H1 (cell line): ENCODE measurements around the gene NF1. TPM values are rescaled to one million over a fixed set of nuclear protein-coding genes. Genes with fewer than 3 reads are reported as not detected.

Experiments used
- CTCF ChIA-PET: fragments of 300-600 bp; sonication (Branson Sonifier 250); formaldehyde crosslinking; loops from one replicate; lab custom pipeline; 2021; ENCODE audit not compliant: partially characterized antibody; lab: Charles Lee
- POLR2A ChIA-PET: fragments of 300-600 bp; sonication (Branson Sonifier 250); formaldehyde crosslinking; loops from one replicate; lab custom pipeline; 2021; ENCODE audit warnings: inconsistent platforms; ENCODE audit not compliant: partially characterized antibody; lab: Charles Lee
- DNase-seq, 2 experiments: peaks; one replicate each; pipeline versions ENCODE4 v3.0.0 to v3.0.0-alpha.2; 2010 to 2022; ENCODE audit warnings: low spot score in 2 of 2, low read depth in 1 of 2, mixed read lengths in 1 of 2
- FAIRE-seq: peaks from 2 replicates; lab custom pipeline; 2011; peaks lifted over from hg19 to GRCh38; lab: Jason Lieb, UNC
- H2AFZ ChIP-seq: 2 replicates; pipeline ENCODE4 v1.8.1; 2012; ENCODE audit warnings: low read length, inconsistent platforms
- H2AK5ac ChIP-seq: 2 replicates; pipeline ENCODE4 v1.6.1; 2013; ENCODE audit warnings: low read depth, low read length
- H2BK120ac ChIP-seq: replicated peaks from 2 replicates; pipeline ENCODE3; 2013; ENCODE audit warnings: low read depth, low read length, inconsistent platforms
- H2BK12ac ChIP-seq: 2 replicates; pipeline ENCODE4 v1.6.1; 2013; ENCODE audit warnings: low read depth, low read length
- H2BK15ac ChIP-seq: 2 replicates; pipeline ENCODE4 v1.6.1; 2013; ENCODE audit warnings: low read length
- H2BK20ac ChIP-seq: 2 replicates; pipeline ENCODE4 v1.6.1; 2013; ENCODE audit warnings: low read length
- H2BK5ac ChIP-seq: 2 replicates; pipeline ENCODE4 v1.6.1; 2013; ENCODE audit warnings: low read depth, low read length
- H3K14ac ChIP-seq: 2 replicates; pipeline ENCODE4 v1.6.1; 2013; ENCODE audit warnings: inconsistent platforms; ENCODE audit not compliant: insufficient read length
- H3K18ac ChIP-seq: 2 replicates; pipeline ENCODE4 v1.6.1; 2013; ENCODE audit warnings: low read length; ENCODE audit errors: extremely low read depth
- H3K23ac ChIP-seq: 2 replicates; pipeline ENCODE4 v1.6.1; 2013; ENCODE audit warnings: inconsistent platforms; ENCODE audit not compliant: insufficient read length
- H3K23me2 ChIP-seq: 2 replicates; pipeline ENCODE4 v1.6.1; 2013; ENCODE audit warnings: low read depth, low read length
- H3K27ac ChIP-seq: 2 replicates; pipeline ENCODE4 v1.6.1; 2011; ENCODE audit warnings: low read depth, low read length, inconsistent platforms
- H3K27me3 ChIP-seq, 4 experiments: replicated peaks in 1 of 4; 1 replicate in 1 of 4; 2 replicates in 3 of 4; pipeline versions ENCODE4 v1.6.1 to v1.8.1; 2011 to 2013; ENCODE audit warnings: low read length in 3 of 4, mild to moderate bottlenecking in 3 of 4, inconsistent platforms in 2 of 4, mixed read lengths in 2 of 4, moderate library complexity in 1 of 4; ENCODE audit not compliant: control insufficient read depth in 3 of 4, insufficient read depth in 3 of 4; ENCODE audit errors: extremely low read depth in 1 of 4
- H3K36me3 ChIP-seq, 4 experiments: 2 replicates each; pipeline versions ENCODE4 v1.6.1 to v1.8.1; 2011 to 2013; ENCODE audit warnings: mild to moderate bottlenecking in 4 of 4, low read length in 3 of 4, moderate library complexity in 2 of 4, control low read depth in 1 of 4, inconsistent platforms in 1 of 4; ENCODE audit not compliant: insufficient read depth in 4 of 4, control insufficient read depth in 2 of 4
- H3K4ac ChIP-seq: replicated peaks from 2 replicates; pipeline ENCODE3; 2013; ENCODE audit warnings: low read length, low read depth, mixed read lengths, inconsistent platforms; ENCODE audit not compliant: insufficient read length
- H3K4me1 ChIP-seq, 4 experiments: replicated peaks in 1 of 4; 1 replicate in 1 of 4; 2 replicates in 3 of 4; pipeline versions ENCODE4 v1.6.1 to v1.8.1; 2011 to 2013; ENCODE audit warnings: low read length in 3 of 4, inconsistent platforms in 2 of 4, mixed read lengths in 1 of 4; ENCODE audit not compliant: insufficient read depth in 4 of 4, control insufficient read depth in 3 of 4
- H3K4me2 ChIP-seq, 2 experiments: 2 replicates each; pipeline versions ENCODE4 v1.6.1 to v1.8.1; 2011 to 2013; ENCODE audit warnings: low read depth in 2 of 2, low read length in 2 of 2, control low read depth in 1 of 2, inconsistent platforms in 1 of 2, mild to moderate bottlenecking in 1 of 2; ENCODE audit not compliant: insufficient read depth in 1 of 2
- H3K4me3 ChIP-seq, 4 experiments: fragments of 200-600, 300-600 bp in 1 of 4; sonication (generic), shearing (Covaris generic), sonication (Bioruptor Twin) in 1 of 4; 2 replicates each; pipeline versions ENCODE4 v1.5.1 to v1.8.1; 2011 to 2016; ENCODE audit warnings: low read length in 4 of 4, low read depth in 3 of 4, control low read depth in 2 of 4, inconsistent platforms in 2 of 4, mild to moderate bottlenecking in 2 of 4, mixed read lengths in 1 of 4, moderate library complexity in 1 of 4; ENCODE audit not compliant: insufficient read depth in 2 of 4; ENCODE audit errors: extremely low read depth in 1 of 4
- H3K56ac ChIP-seq: replicated peaks from 2 replicates; pipeline ENCODE3; 2013; ENCODE audit warnings: low read depth, mild to moderate bottlenecking, mixed read lengths, low read length, inconsistent platforms; ENCODE audit not compliant: insufficient read length
- H3K79me1 ChIP-seq: 2 replicates; pipeline ENCODE4 v1.6.1; 2013; ENCODE audit warnings: low read depth, low read length, control low read depth
- H3K79me2 ChIP-seq, 2 experiments: 2 replicates each; pipeline versions ENCODE4 v1.6.1 to v1.8.1; 2012 to 2013; ENCODE audit warnings: low read length in 2 of 2, mild to moderate bottlenecking in 2 of 2, inconsistent platforms in 1 of 2; ENCODE audit not compliant: insufficient read depth in 2 of 2, control insufficient read depth in 1 of 2
- H3K9ac ChIP-seq, 4 experiments: replicated peaks in 1 of 4; 1 replicate in 1 of 4; 2 replicates in 3 of 4; pipeline versions ENCODE4 v1.6.1 to v1.8.1; 2011 to 2013; ENCODE audit warnings: low read depth in 3 of 4, low read length in 3 of 4, control low read depth in 2 of 4, mild to moderate bottlenecking in 2 of 4, moderate library complexity in 2 of 4, inconsistent platforms in 1 of 4; ENCODE audit errors: extremely low read depth in 1 of 4
- H3K9me3 ChIP-seq, 2 experiments: 2 replicates each; pipeline versions ENCODE4 v1.6.1 to v1.8.1; 2012 to 2013; ENCODE audit warnings: mild to moderate bottlenecking in 2 of 2, moderate library complexity in 2 of 2, control low read depth in 1 of 2, inconsistent platforms in 1 of 2, low read depth in 1 of 2, low read length in 1 of 2, mixed read lengths in 1 of 2; ENCODE audit not compliant: insufficient read depth in 2 of 2
- H4K20me1 ChIP-seq, 2 experiments: replicated peaks in 1 of 2; 2 replicates each; pipeline versions ENCODE3 to v1.8.1; 2011 to 2013; ENCODE audit warnings: inconsistent platforms in 2 of 2, low read length in 2 of 2, mild to moderate bottlenecking in 1 of 2; ENCODE audit not compliant: insufficient read depth in 2 of 2, control insufficient read depth in 1 of 2
- H4K5ac ChIP-seq: 2 replicates; pipeline ENCODE4 v1.6.1; 2013; ENCODE audit warnings: low read length, low read depth, mixed read lengths, inconsistent platforms; ENCODE audit not compliant: insufficient read length
- H4K8ac ChIP-seq: 2 replicates; pipeline ENCODE4 v1.8.0; 2013; ENCODE audit warnings: mild to moderate bottlenecking, moderate library complexity, low read length, inconsistent platforms; ENCODE audit not compliant: insufficient read depth; ENCODE audit errors: extremely low read depth
- H4K91ac ChIP-seq: replicated peaks from 2 replicates; pipeline ENCODE3; 2013; ENCODE audit warnings: low read length, mixed read lengths, inconsistent platforms; ENCODE audit not compliant: insufficient read length
- ATF2 ChIP-seq: IDR thresholded peaks from 2 replicates; pipeline ENCODE4 v1.6.1; 2012; ENCODE audit warnings: low read length, inconsistent platforms
- ATF3 ChIP-seq: IDR thresholded peaks from 2 replicates; pipeline ENCODE4 v1.6.1; 2011; ENCODE audit warnings: low read depth, mild to moderate bottlenecking, low read length; ENCODE audit not compliant: insufficient read depth
- CTCF ChIP-seq, 3 experiments: IDR thresholded peaks; 1 replicate in 2 of 3; 2 replicates in 1 of 3; pipeline versions ENCODE4 v1.5.1 to v1.6.1; 2011; ENCODE audit warnings: low read length in 3 of 3, mild to moderate bottlenecking in 3 of 3, inconsistent platforms in 2 of 3, low read depth in 1 of 3, moderate library complexity in 1 of 3; ENCODE audit not compliant: insufficient read depth in 1 of 3; ENCODE audit errors: control extremely low read depth in 1 of 3
- FOSL1 ChIP-seq: IDR thresholded peaks from 2 replicates; pipeline ENCODE4 v1.6.1; 2011; ENCODE audit warnings: mild to moderate bottlenecking, low read depth, low read length, moderate library complexity; ENCODE audit not compliant: insufficient read depth
- HDAC6 ChIP-seq: IDR thresholded peaks from one replicate; pipeline ENCODE4 v1.7.1; 2012; ENCODE audit warnings: low read depth, mild to moderate bottlenecking, inconsistent platforms, low read length, moderate library complexity
- KDM1A ChIP-seq: fragments of 200-600, 300-600 bp; sonication (generic); IDR thresholded peaks from 2 replicates; pipeline ENCODE4 v1.7.1; 2016; ENCODE audit warnings: mild to moderate bottlenecking, low read length, borderline replicate concordance
- RBBP5 ChIP-seq: IDR thresholded peaks from 2 replicates; pipeline ENCODE4 v1.7.1; 2012; ENCODE audit warnings: low read depth, mild to moderate bottlenecking, inconsistent platforms, low read length, moderate library complexity, borderline replicate concordance
- RFX5 ChIP-seq: IDR thresholded peaks from 2 replicates; pipeline ENCODE4 v1.6.1; 2011; ENCODE audit warnings: low read depth, low read length, improper control_type of control experiment, borderline replicate concordance
- TCF12 ChIP-seq: IDR thresholded peaks from 2 replicates; pipeline ENCODE4 v1.6.1; 2011; ENCODE audit warnings: low read depth, mild to moderate bottlenecking, low read length
- WGBS, 2 experiments: shearing (Covaris generic) in 1 of 2; methylation state at CpG; one replicate each; pipeline versions ENCODE4 v1.1.6 to v1.1.7; 2013 to 2015; ENCODE audit warnings: low lambda C conversion rate in 2 of 2, mixed read lengths in 2 of 2, inconsistent platforms in 1 of 2, low coverage in 1 of 2, missing lambda C conversion rate in 1 of 2; ENCODE audit not compliant: insufficient replicate concordance in 2 of 2, insufficient coverage in 1 of 2, insufficient read length in 1 of 2; ENCODE audit errors: extremely low coverage in 1 of 2, missing lambda C conversion rate in 1 of 2; 5-methylcytosine and 5-hydroxymethylcytosine counted together
- polyA plus RNA-seq, 7 experiments: library from polyadenylated mRNA; depleted of rRNA in 3 of 7; stranded (reverse) in 5 of 7; unstranded in 2 of 7; fragments of >200 nt in 5 of 7; fragments of 200-250 nt in 2 of 7; gene quantifications; 1 replicate in 5 of 7; 2 replicates in 1 of 7; 4 replicates in 1 of 7; pipeline versions ENCODE4 v1.2.1 to v1.2.3, GENCODE V29; 2011 to 2013; ENCODE audit warnings: missing spikeins in 2 of 7, mixed read lengths in 2 of 7
- total RNA-seq: library from RNA; stranded (reverse); fragmentation: NEBNext Ultra II Directional; extraction: Animal tissue kit (Norgen Biotek cat#: 25700); gene quantifications from 2 replicates; pipeline ENCODE4 v1.2.1, GENCODE V29; 2021

The NF1 gene
- total and polyA plus RNA-seq, 2 of the 8 experiments (the other 6 are each of a cell fraction or from before 2014, with no cell fraction given) = 19.3 to 29.6 TPM

DNA sequence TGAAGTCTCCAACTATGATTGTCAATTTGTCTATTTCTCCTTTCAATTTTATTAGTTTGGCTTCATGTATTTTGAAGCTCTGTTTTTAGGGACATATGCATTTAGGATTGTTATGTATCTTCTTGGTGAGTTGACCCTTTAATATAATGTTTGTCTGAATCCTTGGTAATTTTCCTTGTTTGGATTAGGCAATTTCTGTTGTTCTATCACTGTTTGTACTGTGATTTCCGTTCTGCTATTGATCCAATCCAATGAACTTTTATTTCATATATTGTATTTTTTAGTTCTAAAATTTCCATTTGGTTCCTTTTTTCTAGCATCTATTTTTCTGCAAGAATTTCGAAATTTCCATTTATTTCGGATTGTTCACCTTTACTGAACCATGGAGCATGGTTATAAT lies 327.7 kb downstream of the NF1 start:
- peaks cover 3 to 15% (median 8%) of the 10 kb centered on the region in 4 experiments for H3K4me1 ChIP-seq
- no peak overlapping the region for H2AFZ ChIP-seq
- H3K14ac ChIP-seq = no peak overlapping the region
- no peak overlapping the region for H2BK12ac ChIP-seq
- H3K4me2 ChIP-seq = no peak overlapping the region
- DNase-seq = no peak
- no peak overlapping the region for H3K18ac ChIP-seq
- H3K4ac ChIP-seq = no peak overlapping the region
- ChIA-PET CTCF (interaction anchor here (0.7 to 1.9 kb wide), 3 partner anchors 33 to 102 kb away, joined by 3 to 5 read pairs (median 3); no protein-coding TSS in a partner anchor), POLR2A (no interaction called here)
- WGBS, 2 experiments = 86% methylated on average over 3 of the region's 3 CpGs; no CpG with 5 or more reads in 1 of the 2 experiments
- no peak overlapping the region for H4K8ac ChIP-seq
- H3K23ac ChIP-seq = no peak overlapping the region
- no peak overlapping the region for H2AK5ac ChIP-seq
- H3K4me3 ChIP-seq = no peak overlapping the region
- no peaks in the 10 kb centered on the region for H3K23me2 ChIP-seq
- H3K9me3 ChIP-seq = no peaks in the 10 kb centered on the region
- no peaks in the 10 kb centered on the region for H3K27me3 ChIP-seq
- no peaks in the 10 kb centered on the region for H4K20me1 ChIP-seq
- FAIRE-seq = no peak
- H2BK20ac ChIP-seq = no peak overlapping the region
- no peaks in the 10 kb centered on the region for H3K79me2 ChIP-seq
- no peak overlapping the region for H2BK15ac ChIP-seq
- H2BK120ac ChIP-seq = no peak overlapping the region
- H3K36me3 ChIP-seq = no peaks in the 10 kb centered on the region
- H4K5ac ChIP-seq = no peak overlapping the region
- H4K91ac ChIP-seq = no peak overlapping the region
- H3K56ac ChIP-seq = no peak overlapping the region
- H3K79me1 ChIP-seq = no peaks in the 10 kb centered on the region
- H3K9ac ChIP-seq = no peak overlapping the region
- H2BK5ac ChIP-seq = no peak overlapping the region
- H3K27ac ChIP-seq = no peak overlapping the region
- TF ChIP-seq RFX5 (no peak), ATF2 (no peak), KDM1A (no peak), TCF12 (no peak), RBBP5 (no peak), HDAC6 (no peak), ATF3 (no peak), FOSL1 (no peak), CTCF (IDR thresholded peaks at IDR 0.05; ENCODE audit: control extremely low read depth in 1 of 3, insufficient read depth in 1 of 3, low read depth in 1 of 3, low read length in 3 of 3) (no peak)
